Thyroid gland (tissue), 4 donors: Measurements from ENCODE around the gene FREY1.

Experiments used
- CTCF ChIP-seq, 6 experiments: fragments of 200-600 bp in 3 of 6; fragments of 450-650 bp in 3 of 6; sonication (generic) in 3 of 6; IDR thresholded peaks; one replicate each; pipeline ENCODE4 v1.5.1; 2016 to 2019; ENCODE audit warnings: antibody characterized with exemption in 6 of 6, mild to moderate bottlenecking in 2 of 6, inconsistent platforms in 1 of 6, moderate library complexity in 1 of 6
- POLR2A ChIP-seq, 2 donors: fragments of 450-650 bp; IDR thresholded peaks; one replicate each; pipeline ENCODE4 v1.6.1; 2017; ENCODE audit warnings: antibody characterized with exemption in 2 of 2, mild to moderate bottlenecking in 2 of 2, moderate library complexity in 1 of 2

GRCh38 chr11:45933131-45933831, 26.2 kb upstream of the FREY1 start:
- TF ChIP-seq CTCF (IDR thresholded peaks at IDR 0.05) (no peak), POLR2A (IDR thresholded peaks at IDR 0.05) (no peak)
